ENCODE data around the gene RSRP1.

Gene RSRP1

DNA sequence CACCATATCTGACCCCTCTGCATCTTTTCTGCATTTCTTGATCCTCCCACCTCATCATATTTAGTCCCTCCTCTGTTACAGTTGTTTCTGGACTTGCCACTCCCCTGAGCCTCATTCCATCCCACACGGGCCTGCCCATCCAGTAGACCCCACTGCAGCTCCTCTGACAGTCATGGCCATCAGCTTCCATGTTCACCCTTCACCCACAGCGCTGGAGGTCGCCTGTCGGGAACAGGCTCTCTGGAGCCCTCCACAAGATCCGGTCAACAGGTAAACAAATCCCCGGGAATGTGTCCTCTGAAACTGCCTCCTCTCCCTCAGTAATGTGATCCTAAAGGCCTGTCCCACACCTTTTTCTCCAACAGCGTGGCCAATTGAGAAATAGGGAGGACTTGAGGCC, 46.2 kb downstream of the RSRP1 start:
- TF ChIP-seq, protein P1, sequence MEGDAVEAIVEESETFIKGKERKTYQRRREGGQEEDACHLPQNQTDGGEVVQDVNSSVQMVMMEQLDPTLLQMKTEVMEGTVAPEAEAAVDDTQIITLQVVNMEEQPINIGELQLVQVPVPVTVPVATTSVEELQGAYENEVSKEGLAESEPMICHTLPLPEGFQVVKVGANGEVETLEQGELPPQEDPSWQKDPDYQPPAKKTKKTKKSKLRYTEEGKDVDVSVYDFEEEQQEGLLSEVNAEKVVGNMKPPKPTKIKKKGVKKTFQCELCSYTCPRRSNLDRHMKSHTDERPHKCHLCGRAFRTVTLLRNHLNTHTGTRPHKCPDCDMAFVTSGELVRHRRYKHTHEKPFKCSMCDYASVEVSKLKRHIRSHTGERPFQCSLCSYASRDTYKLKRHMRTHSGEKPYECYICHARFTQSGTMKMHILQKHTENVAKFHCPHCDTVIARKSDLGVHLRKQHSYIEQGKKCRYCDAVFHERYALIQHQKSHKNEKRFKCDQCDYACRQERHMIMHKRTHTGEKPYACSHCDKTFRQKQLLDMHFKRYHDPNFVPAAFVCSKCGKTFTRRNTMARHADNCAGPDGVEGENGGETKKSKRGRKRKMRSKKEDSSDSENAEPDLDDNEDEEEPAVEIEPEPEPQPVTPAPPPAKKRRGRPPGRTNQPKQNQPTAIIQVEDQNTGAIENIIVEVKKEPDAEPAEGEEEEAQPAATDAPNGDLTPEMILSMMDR (IDR thresholded peaks at IDR 0.05; ENCODE audit: unreplicated experiment in 3 of 3) = no peak
- peaks cover 77% of the 10 kb centered on the region for H3K27me3 Mint-ChIP-seq (ENCODE audit: low read depth)
- H3K4me1 Mint-ChIP-seq = peaks cover 50% of the 10 kb centered on the region
- peak overlapping the region; percentile 31 to 73 (median 53) for H3K27ac Mint-ChIP-seq
- H3K9me3 Mint-ChIP-seq = no peaks in the 10 kb centered on the region
- no peaks in the 10 kb centered on the region for H3K36me3 Mint-ChIP-seq (ENCODE audit: low read depth)
- H3K4me3 Mint-ChIP-seq = peak overlapping the region in 1 of 3 experiments; percentile 5

DNA sequence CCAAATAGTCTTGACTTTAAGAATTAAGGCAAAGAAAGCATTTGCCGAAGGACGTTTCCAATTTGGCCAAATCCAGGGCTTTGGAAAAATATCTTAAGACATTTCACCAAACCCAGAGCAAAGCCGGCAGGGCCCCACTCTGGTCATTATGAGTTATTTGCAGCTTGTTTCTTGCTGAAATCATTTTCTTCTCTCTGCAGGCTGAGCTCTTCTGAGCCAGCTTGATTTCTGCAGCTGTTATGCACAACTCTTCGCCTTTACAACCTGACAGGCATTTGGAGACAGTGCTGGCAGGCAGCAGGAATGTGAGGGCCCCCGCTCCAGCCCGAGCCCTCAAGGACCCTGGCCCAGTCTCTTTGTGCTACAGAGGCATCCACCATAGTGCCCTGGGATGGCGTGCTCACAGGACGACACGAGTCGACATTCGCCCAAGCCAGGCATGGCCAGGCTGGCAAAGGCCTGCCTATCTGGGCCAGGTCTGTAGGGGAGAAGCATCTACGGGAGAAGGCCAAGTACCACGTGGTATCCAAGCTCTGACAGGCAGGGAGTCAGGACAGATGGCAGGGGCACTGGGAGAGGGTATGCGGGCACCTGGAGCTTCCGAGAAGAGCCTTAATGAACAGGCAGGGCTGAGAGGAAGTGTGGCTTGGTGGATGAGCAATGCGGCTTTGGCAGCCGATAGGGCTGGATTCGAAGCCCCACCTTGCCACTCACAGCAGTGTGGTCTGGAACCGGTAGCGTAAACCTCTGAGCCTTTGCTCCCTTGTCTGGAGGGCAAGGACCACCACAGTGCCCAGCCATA, 47.2 kb downstream of the RSRP1 start:
- Mint-ChIP-seq H3K4me1 (peaks cover 46% of the 10 kb centered on the region), H3K4me3 (peak overlapping the region in 2 of 3 experiments; percentile 4 to 24), H3K27me3 (ENCODE audit: low read depth) (peaks cover 76% of the 10 kb centered on the region), H3K9me3 (no peaks in the 10 kb centered on the region), H3K36me3 (ENCODE audit: low read depth) (no peaks in the 10 kb centered on the region), H3K27ac (peak overlapping the region; percentile 64 to 97 (median 91))
- TF ChIP-seq, protein P1 (IDR thresholded peaks at IDR 0.05; ENCODE audit: unreplicated experiment in 3 of 3) = no peak

DNA sequence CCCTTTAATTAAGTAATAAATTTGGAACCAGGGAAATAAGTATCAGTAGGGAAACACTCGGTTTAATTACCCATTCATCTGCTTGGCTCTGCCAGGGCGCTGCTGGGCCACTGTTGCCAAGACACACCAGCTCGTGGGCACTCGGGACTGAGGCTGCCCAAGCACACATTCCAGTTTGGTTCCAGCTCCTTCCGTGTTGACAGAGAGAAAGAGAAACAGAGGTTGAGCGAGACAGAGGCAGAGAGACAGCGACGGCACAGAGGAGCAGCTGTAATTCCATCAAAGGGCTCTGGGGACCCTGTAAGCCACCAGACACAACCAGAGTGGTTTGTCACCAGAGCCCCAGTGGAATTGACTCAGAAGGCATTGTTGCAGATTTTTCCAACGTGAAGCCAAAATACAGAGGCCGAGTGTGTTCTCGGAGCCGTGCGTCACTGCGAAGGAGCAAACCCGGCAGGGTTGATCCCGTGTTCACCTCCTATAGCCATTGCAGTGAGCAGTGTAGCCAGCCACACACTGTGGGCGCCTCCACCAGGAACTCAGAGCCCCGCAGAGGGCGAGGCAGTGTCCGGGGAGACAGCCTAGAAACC, 48.5 kb downstream of the RSRP1 start:
- H3K9me3 Mint-ChIP-seq = no peaks in the 10 kb centered on the region
- peaks cover 46% of the 10 kb centered on the region for H3K4me1 Mint-ChIP-seq
- H3K27me3 Mint-ChIP-seq (ENCODE audit: low read depth) = peaks cover 78% of the 10 kb centered on the region
- H3K4me3 Mint-ChIP-seq = peak overlapping the region in 2 of 3 experiments; percentile 8 to 34
- peak overlapping the region; percentile 64 to 97 (median 91) for H3K27ac Mint-ChIP-seq
- H3K36me3 Mint-ChIP-seq (ENCODE audit: low read depth) = no peaks in the 10 kb centered on the region
- TF ChIP-seq, protein P1 (IDR thresholded peaks at IDR 0.05; ENCODE audit: unreplicated experiment in 3 of 3) = no peak

DNA sequence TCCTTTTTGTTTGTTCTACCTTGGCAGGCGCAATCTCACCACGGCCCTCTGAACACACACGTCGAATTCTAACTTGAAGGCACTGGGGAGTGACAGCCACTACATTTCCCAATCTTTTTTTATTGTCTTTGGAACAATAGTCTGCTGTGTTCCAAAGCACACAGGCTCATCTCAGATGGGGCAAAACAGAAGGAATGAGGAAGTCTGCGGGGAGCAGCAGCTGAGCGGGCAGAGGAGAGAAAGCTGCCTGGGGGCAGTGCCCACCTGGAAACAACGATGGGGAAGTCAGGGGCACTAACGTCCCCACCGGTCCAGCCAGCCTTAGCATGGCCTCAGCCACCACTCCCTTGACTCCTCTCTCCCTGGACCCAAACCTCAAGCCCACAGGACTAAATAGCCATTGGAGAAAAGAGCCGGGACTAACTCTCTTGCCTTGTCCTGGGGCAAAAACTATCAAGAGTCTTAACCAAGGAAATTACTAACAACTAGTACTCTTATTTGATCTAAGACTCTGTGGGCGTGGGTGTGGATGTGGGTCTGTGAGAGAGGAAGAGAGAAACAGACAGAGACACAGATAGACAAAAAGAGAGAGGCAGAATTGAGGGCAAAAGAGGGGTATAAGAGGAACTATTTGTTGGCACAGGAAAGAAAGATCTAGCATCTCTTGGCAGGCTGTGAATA, 49.1 kb downstream of the RSRP1 start:
- peak overlapping the region; percentile 64 to 97 (median 91) for H3K27ac Mint-ChIP-seq
- H3K4me3 Mint-ChIP-seq = peak overlapping the region; percentile 0 to 15 (median 2)
- TF ChIP-seq, protein P1 (IDR thresholded peaks at IDR 0.05; ENCODE audit: unreplicated experiment in 3 of 3) = no peak
- peaks cover 46% of the 10 kb centered on the region for H3K4me1 Mint-ChIP-seq
- no peaks in the 10 kb centered on the region for H3K9me3 Mint-ChIP-seq
- no peaks in the 10 kb centered on the region for H3K36me3 Mint-ChIP-seq (ENCODE audit: low read depth)
- H3K27me3 Mint-ChIP-seq (ENCODE audit: low read depth) = peaks cover 77% of the 10 kb centered on the region

DNA sequence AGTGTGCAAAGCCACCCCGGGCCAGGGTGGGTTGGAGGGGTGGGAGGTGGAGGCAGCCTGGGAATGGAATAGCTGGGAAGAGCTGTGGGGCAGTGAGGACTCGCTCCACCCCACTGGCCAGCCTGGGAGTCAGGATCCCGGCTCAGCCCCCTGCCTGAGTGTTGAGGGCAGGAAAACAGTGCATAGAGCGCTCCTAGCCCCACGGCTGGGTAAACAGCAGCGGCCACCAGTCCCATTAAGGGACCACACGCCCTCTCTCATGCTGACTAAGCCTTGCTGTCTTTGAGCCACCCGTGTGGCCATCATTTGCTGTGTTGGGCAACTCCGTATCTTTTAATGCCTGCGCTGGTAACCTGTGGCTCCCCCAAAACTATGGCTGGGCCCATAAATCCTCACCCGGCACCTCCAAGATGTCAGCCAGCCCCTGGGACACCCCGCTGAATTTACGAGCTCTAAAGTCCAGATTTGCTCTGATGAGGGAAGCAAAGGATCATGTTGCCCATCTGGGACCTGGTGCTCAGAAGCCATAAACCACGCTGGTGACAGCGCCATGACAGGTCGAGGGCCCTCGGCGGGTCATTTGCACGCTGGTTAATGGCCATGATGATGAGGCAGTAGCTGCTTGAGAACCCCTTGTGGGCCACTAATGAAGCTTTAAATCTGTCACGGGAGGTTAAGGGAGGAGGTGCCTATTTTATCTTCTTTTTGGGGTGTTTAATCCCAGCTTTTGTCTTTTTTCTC, 49.8 kb downstream of the RSRP1 start:
- TF ChIP-seq, protein P1 (IDR thresholded peaks at IDR 0.05; ENCODE audit: unreplicated experiment in 3 of 3) = no peak
- H3K36me3 Mint-ChIP-seq (ENCODE audit: low read depth) = no peaks in the 10 kb centered on the region
- H3K27me3 Mint-ChIP-seq (ENCODE audit: low read depth) = peaks cover 77% of the 10 kb centered on the region
- H3K4me3 Mint-ChIP-seq = peak overlapping the region in 2 of 3 experiments; percentile 13 to 15
- no peaks in the 10 kb centered on the region for H3K9me3 Mint-ChIP-seq
- peaks cover 46% of the 10 kb centered on the region for H3K4me1 Mint-ChIP-seq
- peak overlapping the region; percentile 28 to 97 (median 64) for H3K27ac Mint-ChIP-seq
